GM20000 (cell line): ENCODE measurements around the gene TGFB2.

Source experiments
- DNase-seq: peaks from one replicate; pipeline ENCODE4 v3.0.0; 2012; ENCODE audit warnings: low spot score
- CTCF ChIP-seq: IDR thresholded peaks from 2 replicates; pipeline ENCODE4 v1.5.1; 2012; ENCODE audit warnings: mild to moderate bottlenecking, control low read depth; ENCODE audit errors: extremely low read depth, missing control alignments

The TGFB2 gene

GRCh38 chr1:218302155-218302554 is 43.0 kb upstream of the TGFB2 start:
- no peak for TF ChIP-seq CTCF
- DNase-seq, result no peak

GRCh38 chr1:218303176-218303879 is 41.8 kb upstream of the TGFB2 start:
- no peak for DNase-seq
- no peak for TF ChIP-seq CTCF

DNA sequence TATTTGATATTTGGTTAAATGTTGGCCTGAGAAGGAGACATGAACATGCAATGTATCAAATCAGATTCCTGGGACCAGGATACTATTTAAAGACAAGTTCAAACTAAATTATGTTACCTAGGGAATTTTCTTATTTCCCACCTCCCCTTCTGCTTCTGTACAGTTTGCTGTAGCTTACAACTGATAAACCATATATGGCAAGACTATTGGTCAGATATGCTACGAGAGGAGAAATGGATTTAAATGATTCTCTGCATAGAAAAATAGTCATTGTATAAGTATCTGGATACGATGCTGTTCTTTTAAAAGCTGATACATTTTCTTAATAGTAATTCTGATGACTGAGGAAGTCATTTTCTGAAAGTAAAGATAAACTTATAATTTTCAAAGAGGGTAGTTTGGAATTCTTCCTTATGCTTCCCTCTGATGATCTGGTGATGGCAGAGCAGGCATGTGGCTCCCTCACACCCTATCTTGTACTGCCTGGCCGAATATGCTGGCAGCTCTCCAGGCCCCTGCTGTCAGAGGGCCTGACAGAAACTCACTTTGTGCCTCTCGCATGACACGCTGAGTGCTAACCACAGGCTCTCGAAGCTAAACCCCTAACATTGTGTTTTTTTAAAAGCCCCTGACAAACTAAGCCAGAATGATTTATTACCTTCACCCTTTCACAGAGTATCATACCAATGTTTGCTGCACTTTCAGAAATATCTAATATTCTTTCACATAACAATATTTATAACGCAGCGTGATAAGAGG is 40.7 kb upstream of the TGFB2 start:
- DNase-seq, result no peak
- no peak for TF ChIP-seq CTCF

DNA sequence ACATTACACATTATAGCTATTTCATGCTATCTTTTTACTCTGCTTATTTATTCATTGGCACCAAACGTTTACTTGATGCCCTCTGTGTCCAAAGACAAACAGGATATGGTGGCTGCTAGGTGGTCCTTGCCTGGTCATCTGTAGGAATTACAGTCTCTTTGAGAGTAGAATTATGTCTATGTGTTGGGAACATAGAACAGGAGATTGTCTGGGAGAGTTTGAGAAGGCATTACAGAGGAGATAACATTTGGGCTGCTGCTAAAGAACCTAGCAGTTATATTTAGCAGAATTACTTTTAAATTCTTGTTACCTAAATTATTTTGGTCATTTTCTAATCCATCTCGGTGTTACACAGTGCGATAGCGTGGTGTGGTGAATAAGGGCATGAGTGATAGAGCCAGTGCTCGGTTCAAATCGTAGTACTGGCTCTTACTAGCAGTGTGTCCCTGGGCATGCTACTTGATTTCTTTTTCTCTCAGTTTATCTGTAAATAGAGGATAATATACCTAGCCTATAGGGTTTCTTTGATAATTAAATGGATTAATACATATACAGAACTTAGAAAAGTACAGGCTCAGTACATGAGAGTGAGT is 39.6 kb upstream of the TGFB2 start:
- DNase-seq, result no peak
- TF ChIP-seq CTCF, result no peak

GRCh38 chr1:218312509-218312908 is 32.6 kb upstream of the TGFB2 start:
- no peak for TF ChIP-seq CTCF
- DNase-seq, result no peak

GRCh38 chr1:218314316-218314715 is 30.8 kb upstream of the TGFB2 start:
- no peak for DNase-seq

More at GRCh38 chr1:218314316-218314715, 30.8 kb upstream of the TGFB2 start:
- TF ChIP-seq CTCF, result no peak
